HG02943 (cell line): ENCODE data around the gene DGAT2.
A peak's percentile ranks its signal among the peaks of the same experiment; 100 is the strongest.

Experiments
- ATAC-seq: cut with Tn5 transposase; IDR thresholded peaks from one replicate; pipeline ENCODE4 v1.9.1; 2021; ENCODE audit warnings: mild to moderate bottlenecking, low read depth, moderate library complexity; ENCODE audit not compliant: unreplicated experiment

The DGAT2 gene

GRCh38 chr11:75797116-75797515, 28.5 kb downstream of the DGAT2 start:
- no peak for ATAC-seq

GRCh38 chr11:75797792-75798191, 29.2 kb downstream of the DGAT2 start:
- no peak for ATAC-seq

GRCh38 chr11:75800136-75800675, 31.6 kb downstream of the DGAT2 start:
- no peak for ATAC-seq

- no peak for ATAC-seq
Measured at GRCh38 chr11:75800728-75801361, 32.3 kb downstream of the DGAT2 start.

GRCh38 chr11:75801362-75802020, 32.9 kb downstream of the DGAT2 start:
- ATAC-seq: no peak

GRCh38 chr11:75802021-75802912, 33.7 kb downstream of the DGAT2 start:
- no peak for ATAC-seq

- ATAC-seq: peak; percentile 59
Measured at GRCh38 chr11:75802913-75803820, 34.6 kb downstream of the DGAT2 start.

- no peak for ATAC-seq
Measured at GRCh38 chr11:75809111-75809510, 40.5 kb downstream of the DGAT2 start.

GRCh38 chr11:75809991-75810390, 41.4 kb downstream of the DGAT2 start:
- ATAC-seq: no peak

GRCh38 chr11:75810637-75811390, 42.2 kb downstream of the DGAT2 start:
- ATAC-seq: no peak

GRCh38 chr11:75811485-75811884, 42.9 kb downstream of the DGAT2 start:
- no peak for ATAC-seq

- ATAC-seq: no peak
Measured at GRCh38 chr11:75812542-75813040, 44.0 kb downstream of the DGAT2 start.

GRCh38 chr11:75813124-75813523, 44.5 kb downstream of the DGAT2 start:
- ATAC-seq: no peak

GRCh38 chr11:75813622-75814039, 45.1 kb downstream of the DGAT2 start:
- no peak for ATAC-seq

- ATAC-seq: peak; percentile 25
Measured at GRCh38 chr11:75814363-75814676, 45.7 kb downstream of the DGAT2 start.

GRCh38 chr11:75814677-75815344, 46.2 kb downstream of the DGAT2 start, which contains the start of gene UVRAG:
TSS of gene UVRAG (plus strand) at chr11:75815210. CDS start at chr11:75815408, 198 bp downstream.
- ATAC-seq: peak; percentile 75

GRCh38 chr11:75815345-75816168, 47.0 kb downstream of the DGAT2 start:
- ATAC-seq: peak; percentile 5
